Urothelium cell line (cell line): ENCODE results near the gene F8.
"Not testable (repeated sequence)": the region's sequence is repeated elsewhere in the genome, so short reads cannot be mapped to it uniquely, and the experiment has no call there.

Source experiments
- DNase-seq: peaks from one replicate; pipeline ENCODE4 v3.0.0; 2011; ENCODE audit warnings: low spot score, mixed read lengths
- FAIRE-seq: peaks from 2 replicates; lab custom pipeline; 2011; peaks lifted over from hg19 to GRCh38; lab: Jason Lieb, UNC

The F8 gene

GRCh38 chrX:154818916-154819770 lies 203.4 kb downstream of the F8 start:
- DNase-seq (no peak), FAIRE-seq (no peak)

- DNase-seq, FAIRE-seq: not testable (repeated sequence)
Observed at GRCh38 chrX:154817048-154817618, 205.4 kb downstream of the F8 start.

- FAIRE-seq, DNase-seq: not testable (repeated sequence)
Observed at GRCh38 chrX:154816326-154816898, 206.1 kb downstream of the F8 start.

GRCh38 chrX:154815274-154815818 lies 207.2 kb downstream of the F8 start:
- no peak for FAIRE-seq
- no peak for DNase-seq

GRCh38 chrX:154813801-154814200 lies 208.7 kb downstream of the F8 start:
- FAIRE-seq (no peak), DNase-seq (no peak)

- DNase-seq: no peak
- FAIRE-seq: no peak
Observed at GRCh38 chrX:154812341-154813101, 210.0 kb downstream of the F8 start.

GRCh38 chrX:154809939-154810665 lies 212.4 kb downstream of the F8 start:
- no peak for DNase-seq

GRCh38 chrX:154806837-154807501 lies 215.6 kb downstream of the F8 start:
- FAIRE-seq: no peak
- DNase-seq: no peak

More at GRCh38 chrX:154809939-154810665, 212.4 kb downstream of the F8 start:
- no peak for FAIRE-seq

GRCh38 chrX:154805696-154806091 lies 216.8 kb downstream of the F8 start:
- no peak for DNase-seq
- FAIRE-seq: no peak

- DNase-seq (peak; percentile 90), FAIRE-seq (no peak)
Observed at GRCh38 chrX:154804957-154805695, 217.4 kb downstream of the F8 start, which contains the start of gene MPP1. Gene MPP1 (minus strand): TSS chrX:154805485. CDS start chrX:154805373, 112 bp downstream.

- no peak for DNase-seq
- no peak for FAIRE-seq
Observed at GRCh38 chrX:154804261-154804956, 218.1 kb downstream of the F8 start.

GRCh38 chrX:154802947-154803346 lies 219.6 kb downstream of the F8 start:
- no peak for FAIRE-seq

GRCh38 chrX:154800478-154801210 lies 221.9 kb downstream of the F8 start:
- no peak for FAIRE-seq

More at GRCh38 chrX:154802947-154803346, 219.6 kb downstream of the F8 start:
- DNase-seq: no peak

GRCh38 chrX:154799556-154800348 lies 222.8 kb downstream of the F8 start:
- peak; percentile 10 for DNase-seq
- FAIRE-seq: no peak

More at GRCh38 chrX:154800478-154801210, 221.9 kb downstream of the F8 start:
- DNase-seq: no peak

GRCh38 chrX:154797006-154797405 lies 225.5 kb downstream of the F8 start:
- DNase-seq: peak; percentile 40
- FAIRE-seq: no peak

GRCh38 chrX:154795016-154795415 lies 227.5 kb downstream of the F8 start:
- DNase-seq (no peak), FAIRE-seq (no peak)
